HCT116 (cell line): ENCODE measurements around the gene TMEM237.

Experiments
- CTCF ChIP-seq, 3 experiments: fragments of 200-600 bp in 1 of 3; sonication (generic) in 1 of 3; IDR thresholded peaks in 2 of 3; conservative IDR thresholded peaks in 1 of 3; 2 replicates each; pipeline ENCODE4 v1.5.1; 2012 to 2017; ENCODE audit warnings: low read depth in 2 of 3, low read length in 2 of 3, antibody characterized with exemption in 1 of 3, borderline replicate concordance in 1 of 3, control low read depth in 1 of 3, mild to moderate bottlenecking in 1 of 3, mixed read lengths in 1 of 3, mixed run types in 1 of 3, moderate library complexity in 1 of 3; ENCODE audit not compliant: insufficient read depth in 1 of 3
- EGR1 ChIP-seq: IDR thresholded peaks from 2 replicates; pipeline ENCODE4 v1.6.1; 2012; ENCODE audit warnings: low read depth
- EZH2 ChIP-seq: fragments of 200-600 bp; sonication (generic); IDR thresholded peaks from 2 replicates; pipeline ENCODE4 v1.6.1; 2017; ENCODE audit warnings: antibody characterized with exemption, mixed run types
- EZH2phosphoT487 ChIP-seq: fragments of 200-600 bp; IDR thresholded peaks from 2 replicates; pipeline ENCODE4 v1.6.1; 2018; ENCODE audit warnings: antibody characterized with exemption, borderline replicate concordance
- MAX ChIP-seq: IDR thresholded peaks from 2 replicates; pipeline ENCODE4 v1.6.1; 2012
- POLR2A ChIP-seq: IDR thresholded peaks from 2 replicates; pipeline ENCODE4 v1.7.0; 2011; ENCODE audit warnings: borderline replicate concordance; ENCODE audit not compliant: insufficient read depth, insufficient read length; ENCODE audit errors: extremely low read depth
- RAD21 ChIP-seq: IDR thresholded peaks from 2 replicates; pipeline ENCODE4 v1.6.1; 2012; ENCODE audit warnings: low read depth, mild to moderate bottlenecking
- REST ChIP-seq: IDR thresholded peaks from 2 replicates; pipeline ENCODE4 v1.6.1; 2012; ENCODE audit warnings: low read depth
- SIN3A ChIP-seq: IDR thresholded peaks from 2 replicates; pipeline ENCODE4 v1.6.1; 2012; ENCODE audit warnings: low read depth
- SP1 ChIP-seq: IDR thresholded peaks from 2 replicates; pipeline ENCODE4 v1.6.1; 2012; ENCODE audit warnings: low read depth
- SRF ChIP-seq: IDR thresholded peaks from 2 replicates; pipeline ENCODE4 v1.6.1; 2012; ENCODE audit warnings: low read depth
- YY1 ChIP-seq: IDR thresholded peaks from 2 replicates; pipeline ENCODE4 v1.6.1; 2011; ENCODE audit warnings: low read length, low read depth, moderate library complexity, mild to moderate bottlenecking; ENCODE audit not compliant: insufficient replicate concordance; ENCODE audit errors: extremely low read depth
- ZBTB33 ChIP-seq: IDR thresholded peaks from 2 replicates; pipeline ENCODE4 v1.6.1; 2011; ENCODE audit warnings: mild to moderate bottlenecking, low read length, moderate library complexity; ENCODE audit not compliant: insufficient replicate concordance; ENCODE audit errors: extremely low read depth
- ZFX ChIP-seq: fragments of 450-650 bp; IDR thresholded peaks from 2 replicates; pipeline ENCODE4 v1.6.1; 2017

- no peak for TF ChIP-seq CTCF (IDR thresholded peaks at IDR 0.05 in 2 of 3, conservative IDR thresholded peaks at IDR 0.05 in 1 of 3; ENCODE audit: borderline replicate concordance in 1 of 3, insufficient read depth in 1 of 3, low read depth in 2 of 3, low read length in 2 of 3)
- no peak for TF ChIP-seq MAX
- TF ChIP-seq POLR2A = no peak
- TF ChIP-seq RAD21 = no peak
- no peak for TF ChIP-seq ZBTB33
- no peak for TF ChIP-seq EGR1
- TF ChIP-seq ZFX = no peak
- no peak for TF ChIP-seq REST
- TF ChIP-seq EZH2 = no peak
- no peak for TF ChIP-seq EZH2phosphoT487
- TF ChIP-seq SRF = no peak
- no peak for TF ChIP-seq YY1
- TF ChIP-seq SP1 = no peak
- TF ChIP-seq SIN3A = no peak
Observed at GRCh38 chr2:201654616-201655384, 11.5 kb upstream of the TMEM237 start.
